H1 (cell line): Measurements from ENCODE around the gene GALR1. TPM values are rescaled to one million over a fixed set of nuclear protein-coding genes. Genes with fewer than 3 reads are reported as not detected.
"Not testable (repeated sequence)": the region's sequence is repeated elsewhere in the genome, so short reads cannot be mapped to it uniquely, and the experiment has no call there.

Source experiments
- CTCF ChIA-PET: fragments of 300-600 bp; sonication (Branson Sonifier 250); formaldehyde crosslinking; loops from one replicate; lab custom pipeline; 2021; ENCODE audit not compliant: partially characterized antibody; lab: Charles Lee
- POLR2A ChIA-PET: fragments of 300-600 bp; sonication (Branson Sonifier 250); formaldehyde crosslinking; loops from one replicate; lab custom pipeline; 2021; ENCODE audit warnings: inconsistent platforms; ENCODE audit not compliant: partially characterized antibody; lab: Charles Lee
- DNase-seq, 2 experiments: peaks; one replicate each; pipeline versions ENCODE4 v3.0.0 to v3.0.0-alpha.2; 2010 to 2022; ENCODE audit warnings: low spot score in 2 of 2, low read depth in 1 of 2, mixed read lengths in 1 of 2
- FAIRE-seq: peaks from 2 replicates; lab custom pipeline; 2011; peaks lifted over from hg19 to GRCh38; lab: Jason Lieb, UNC
- H2AFZ ChIP-seq: 2 replicates; pipeline ENCODE4 v1.8.1; 2012; ENCODE audit warnings: low read length, inconsistent platforms
- H2AK5ac ChIP-seq: 2 replicates; pipeline ENCODE4 v1.6.1; 2013; ENCODE audit warnings: low read depth, low read length
- H2BK120ac ChIP-seq: replicated peaks from 2 replicates; pipeline ENCODE3; 2013; ENCODE audit warnings: low read depth, low read length, inconsistent platforms
- H2BK12ac ChIP-seq: 2 replicates; pipeline ENCODE4 v1.6.1; 2013; ENCODE audit warnings: low read depth, low read length
- H2BK15ac ChIP-seq: 2 replicates; pipeline ENCODE4 v1.6.1; 2013; ENCODE audit warnings: low read length
- H2BK20ac ChIP-seq: 2 replicates; pipeline ENCODE4 v1.6.1; 2013; ENCODE audit warnings: low read length
- H2BK5ac ChIP-seq: 2 replicates; pipeline ENCODE4 v1.6.1; 2013; ENCODE audit warnings: low read depth, low read length
- H3K14ac ChIP-seq: 2 replicates; pipeline ENCODE4 v1.6.1; 2013; ENCODE audit warnings: inconsistent platforms; ENCODE audit not compliant: insufficient read length
- H3K18ac ChIP-seq: 2 replicates; pipeline ENCODE4 v1.6.1; 2013; ENCODE audit warnings: low read length; ENCODE audit errors: extremely low read depth
- H3K23ac ChIP-seq: 2 replicates; pipeline ENCODE4 v1.6.1; 2013; ENCODE audit warnings: inconsistent platforms; ENCODE audit not compliant: insufficient read length
- H3K23me2 ChIP-seq: 2 replicates; pipeline ENCODE4 v1.6.1; 2013; ENCODE audit warnings: low read depth, low read length
- H3K27ac ChIP-seq: 2 replicates; pipeline ENCODE4 v1.6.1; 2011; ENCODE audit warnings: low read depth, low read length, inconsistent platforms
- H3K27me3 ChIP-seq, 4 experiments: replicated peaks in 1 of 4; 1 replicate in 1 of 4; 2 replicates in 3 of 4; pipeline versions ENCODE4 v1.6.1 to v1.8.1; 2011 to 2013; ENCODE audit warnings: low read length in 3 of 4, mild to moderate bottlenecking in 3 of 4, inconsistent platforms in 2 of 4, mixed read lengths in 2 of 4, moderate library complexity in 1 of 4; ENCODE audit not compliant: control insufficient read depth in 3 of 4, insufficient read depth in 3 of 4; ENCODE audit errors: extremely low read depth in 1 of 4
- H3K36me3 ChIP-seq, 4 experiments: 2 replicates each; pipeline versions ENCODE4 v1.6.1 to v1.8.1; 2011 to 2013; ENCODE audit warnings: mild to moderate bottlenecking in 4 of 4, low read length in 3 of 4, moderate library complexity in 2 of 4, control low read depth in 1 of 4, inconsistent platforms in 1 of 4; ENCODE audit not compliant: insufficient read depth in 4 of 4, control insufficient read depth in 2 of 4
- H3K4ac ChIP-seq: replicated peaks from 2 replicates; pipeline ENCODE3; 2013; ENCODE audit warnings: low read length, low read depth, mixed read lengths, inconsistent platforms; ENCODE audit not compliant: insufficient read length
- H3K4me1 ChIP-seq, 4 experiments: replicated peaks in 1 of 4; 1 replicate in 1 of 4; 2 replicates in 3 of 4; pipeline versions ENCODE4 v1.6.1 to v1.8.1; 2011 to 2013; ENCODE audit warnings: low read length in 3 of 4, inconsistent platforms in 2 of 4, mixed read lengths in 1 of 4; ENCODE audit not compliant: insufficient read depth in 4 of 4, control insufficient read depth in 3 of 4
- H3K4me2 ChIP-seq, 2 experiments: 2 replicates each; pipeline versions ENCODE4 v1.6.1 to v1.8.1; 2011 to 2013; ENCODE audit warnings: low read depth in 2 of 2, low read length in 2 of 2, control low read depth in 1 of 2, inconsistent platforms in 1 of 2, mild to moderate bottlenecking in 1 of 2; ENCODE audit not compliant: insufficient read depth in 1 of 2
- H3K4me3 ChIP-seq, 4 experiments: fragments of 200-600, 300-600 bp in 1 of 4; sonication (generic), shearing (Covaris generic), sonication (Bioruptor Twin) in 1 of 4; 2 replicates each; pipeline versions ENCODE4 v1.5.1 to v1.8.1; 2011 to 2016; ENCODE audit warnings: low read length in 4 of 4, low read depth in 3 of 4, control low read depth in 2 of 4, inconsistent platforms in 2 of 4, mild to moderate bottlenecking in 2 of 4, mixed read lengths in 1 of 4, moderate library complexity in 1 of 4; ENCODE audit not compliant: insufficient read depth in 2 of 4; ENCODE audit errors: extremely low read depth in 1 of 4
- H3K56ac ChIP-seq: replicated peaks from 2 replicates; pipeline ENCODE3; 2013; ENCODE audit warnings: low read depth, mild to moderate bottlenecking, mixed read lengths, low read length, inconsistent platforms; ENCODE audit not compliant: insufficient read length
- H3K79me1 ChIP-seq: 2 replicates; pipeline ENCODE4 v1.6.1; 2013; ENCODE audit warnings: low read depth, low read length, control low read depth
- H3K79me2 ChIP-seq, 2 experiments: 2 replicates each; pipeline versions ENCODE4 v1.6.1 to v1.8.1; 2012 to 2013; ENCODE audit warnings: low read length in 2 of 2, mild to moderate bottlenecking in 2 of 2, inconsistent platforms in 1 of 2; ENCODE audit not compliant: insufficient read depth in 2 of 2, control insufficient read depth in 1 of 2
- H3K9ac ChIP-seq, 4 experiments: replicated peaks in 1 of 4; 1 replicate in 1 of 4; 2 replicates in 3 of 4; pipeline versions ENCODE4 v1.6.1 to v1.8.1; 2011 to 2013; ENCODE audit warnings: low read depth in 3 of 4, low read length in 3 of 4, control low read depth in 2 of 4, mild to moderate bottlenecking in 2 of 4, moderate library complexity in 2 of 4, inconsistent platforms in 1 of 4; ENCODE audit errors: extremely low read depth in 1 of 4
- H3K9me3 ChIP-seq, 2 experiments: 2 replicates each; pipeline versions ENCODE4 v1.6.1 to v1.8.1; 2012 to 2013; ENCODE audit warnings: mild to moderate bottlenecking in 2 of 2, moderate library complexity in 2 of 2, control low read depth in 1 of 2, inconsistent platforms in 1 of 2, low read depth in 1 of 2, low read length in 1 of 2, mixed read lengths in 1 of 2; ENCODE audit not compliant: insufficient read depth in 2 of 2
- H4K20me1 ChIP-seq, 2 experiments: replicated peaks in 1 of 2; 2 replicates each; pipeline versions ENCODE3 to v1.8.1; 2011 to 2013; ENCODE audit warnings: inconsistent platforms in 2 of 2, low read length in 2 of 2, mild to moderate bottlenecking in 1 of 2; ENCODE audit not compliant: insufficient read depth in 2 of 2, control insufficient read depth in 1 of 2
- H4K5ac ChIP-seq: 2 replicates; pipeline ENCODE4 v1.6.1; 2013; ENCODE audit warnings: low read length, low read depth, mixed read lengths, inconsistent platforms; ENCODE audit not compliant: insufficient read length
- H4K8ac ChIP-seq: 2 replicates; pipeline ENCODE4 v1.8.0; 2013; ENCODE audit warnings: mild to moderate bottlenecking, moderate library complexity, low read length, inconsistent platforms; ENCODE audit not compliant: insufficient read depth; ENCODE audit errors: extremely low read depth
- H4K91ac ChIP-seq: replicated peaks from 2 replicates; pipeline ENCODE3; 2013; ENCODE audit warnings: low read length, mixed read lengths, inconsistent platforms; ENCODE audit not compliant: insufficient read length
- CTCF ChIP-seq, 3 experiments: IDR thresholded peaks; 1 replicate in 2 of 3; 2 replicates in 1 of 3; pipeline versions ENCODE4 v1.5.1 to v1.6.1; 2011; ENCODE audit warnings: low read length in 3 of 3, mild to moderate bottlenecking in 3 of 3, inconsistent platforms in 2 of 3, low read depth in 1 of 3, moderate library complexity in 1 of 3; ENCODE audit not compliant: insufficient read depth in 1 of 3; ENCODE audit errors: control extremely low read depth in 1 of 3
- MAX ChIP-seq: IDR thresholded peaks from 2 replicates; pipeline ENCODE4 v1.6.1; 2012; ENCODE audit warnings: inconsistent platforms
- SIRT6 ChIP-seq: IDR thresholded peaks from one replicate; pipeline ENCODE4 v1.7.1; 2012; ENCODE audit warnings: low read length, inconsistent platforms
- WGBS, 2 experiments: shearing (Covaris generic) in 1 of 2; methylation state at CpG; one replicate each; pipeline versions ENCODE4 v1.1.6 to v1.1.7; 2013 to 2015; ENCODE audit warnings: low lambda C conversion rate in 2 of 2, mixed read lengths in 2 of 2, inconsistent platforms in 1 of 2, low coverage in 1 of 2, missing lambda C conversion rate in 1 of 2; ENCODE audit not compliant: insufficient replicate concordance in 2 of 2, insufficient coverage in 1 of 2, insufficient read length in 1 of 2; ENCODE audit errors: extremely low coverage in 1 of 2, missing lambda C conversion rate in 1 of 2; 5-methylcytosine and 5-hydroxymethylcytosine counted together
- polyA plus RNA-seq, 7 experiments: library from polyadenylated mRNA; depleted of rRNA in 3 of 7; stranded (reverse) in 5 of 7; unstranded in 2 of 7; fragments of >200 nt in 5 of 7; fragments of 200-250 nt in 2 of 7; gene quantifications; 1 replicate in 5 of 7; 2 replicates in 1 of 7; 4 replicates in 1 of 7; pipeline versions ENCODE4 v1.2.1 to v1.2.3, GENCODE V29; 2011 to 2013; ENCODE audit warnings: missing spikeins in 2 of 7, mixed read lengths in 2 of 7
- total RNA-seq: library from RNA; stranded (reverse); fragmentation: NEBNext Ultra II Directional; extraction: Animal tissue kit (Norgen Biotek cat#: 25700); gene quantifications from 2 replicates; pipeline ENCODE4 v1.2.1, GENCODE V29; 2021

The GALR1 gene
- total and polyA plus RNA-seq, 2 of the 8 experiments (the other 6 are each of a cell fraction or from before 2014, with no cell fraction given), result 0.09 to 1.6 TPM

GRCh38 chr18:77234504-77235365, 14.9 kb upstream of the GALR1 start (continued):
- TF ChIP-seq CTCF (IDR thresholded peaks at IDR 0.05; ENCODE audit: control extremely low read depth in 1 of 3, insufficient read depth in 1 of 3, low read depth in 1 of 3, low read length in 3 of 3), result no peak
- TF ChIP-seq MAX, result no peak
- TF ChIP-seq SIRT6, result no peak

GRCh38 chr18:77239285-77239684, 10.4 kb upstream of the GALR1 start:
- H4K20me1 ChIP-seq, FAIRE-seq, DNase-seq, H3K36me3 ChIP-seq, H2AK5ac ChIP-seq, H3K79me1 ChIP-seq, H3K14ac ChIP-seq, H3K4me2 ChIP-seq, H3K23me2 ChIP-seq, H4K91ac ChIP-seq, H3K18ac ChIP-seq, H2AFZ ChIP-seq, H2BK120ac ChIP-seq, H3K79me2 ChIP-seq, H2BK12ac ChIP-seq, H2BK5ac ChIP-seq, H3K27ac ChIP-seq, H3K4me3 ChIP-seq, H2BK15ac ChIP-seq, H3K4ac ChIP-seq, H3K27me3 ChIP-seq, H3K23ac ChIP-seq, H2BK20ac ChIP-seq, H4K5ac ChIP-seq, POLR2A ChIA-PET, H3K9ac ChIP-seq, H4K8ac ChIP-seq, H3K56ac ChIP-seq, H3K4me1 ChIP-seq: not testable (repeated sequence)
- CTCF ChIA-PET, result interaction anchor here (2.1 kb wide), 1 partner anchor 11 kb away, joined by 4 read pairs; no protein-coding TSS in a partner anchor
- WGBS, 2 experiments, result 98% methylated on average over 5 of the region's 5 CpGs; no CpG with 5 or more reads in 1 of the 2 experiments
- H3K9me3 ChIP-seq, result peaks cover 26 to 29% of the 10 kb centered on the region in 2 experiments
